Raji (cell line): ENCODE data around the gene MLLT6.

ENCODE experiments used
- POLR2A ChIP-seq: IDR thresholded peaks from 2 replicates; pipeline ENCODE4 v1.6.1; 2011; ENCODE audit warnings: low read depth, low read length, control low read depth; ENCODE audit not compliant: insufficient read depth

Gene MLLT6

DNA sequence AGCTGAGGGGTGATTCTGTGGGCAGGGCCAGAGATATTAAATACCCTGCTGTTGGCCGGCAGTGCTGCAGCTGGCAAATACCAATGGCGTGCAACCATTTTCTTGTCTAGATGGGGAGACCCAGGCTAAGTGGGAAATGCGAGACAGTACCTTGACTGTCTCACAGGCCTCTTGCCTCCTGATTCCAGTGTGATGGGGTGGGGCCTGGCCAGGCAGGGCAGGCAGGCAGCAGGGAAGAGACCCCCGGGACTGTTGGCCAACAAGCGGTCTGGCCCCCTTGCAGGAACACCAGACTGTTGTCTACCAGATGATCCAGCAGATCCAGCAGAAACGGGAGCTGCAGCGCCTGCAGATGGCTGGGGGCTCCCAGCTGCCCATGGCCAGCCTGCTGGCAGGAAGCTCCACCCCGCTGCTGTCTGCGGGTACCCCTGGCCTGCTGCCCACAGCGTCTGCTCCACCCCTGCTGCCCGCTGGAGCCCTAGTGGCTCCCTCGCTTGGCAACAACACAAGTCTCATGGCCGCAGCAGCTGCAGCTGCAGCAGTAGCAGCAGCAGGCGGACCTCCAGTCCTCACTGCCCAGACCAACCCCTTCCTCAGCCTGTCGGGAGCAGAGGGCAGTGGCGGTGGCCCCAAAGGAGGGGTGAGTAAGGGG, 19.4 kb downstream of the MLLT6 start:
- TF ChIP-seq POLR2A, result no peak

DNA sequence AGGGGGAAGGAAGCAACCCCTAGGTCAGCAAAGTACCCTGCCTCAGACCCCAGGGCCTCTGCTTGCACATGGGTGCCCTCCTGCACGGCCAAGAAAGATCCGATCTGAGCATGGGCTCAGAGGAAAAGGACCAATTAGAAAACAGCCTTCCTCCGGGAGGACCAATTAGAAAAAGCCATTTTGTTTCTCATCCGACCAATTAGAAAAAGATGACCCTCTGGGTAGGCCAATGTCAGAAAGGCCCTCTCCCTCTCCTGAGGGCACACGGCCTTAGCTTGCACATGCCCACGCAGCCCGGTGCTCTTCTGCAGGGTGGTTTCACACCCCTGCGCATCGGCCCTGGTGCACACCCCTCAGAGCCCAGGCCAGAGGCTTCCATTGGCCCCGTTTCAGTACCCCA, 20.0 kb downstream of the MLLT6 start:
- no peak for TF ChIP-seq POLR2A

DNA sequence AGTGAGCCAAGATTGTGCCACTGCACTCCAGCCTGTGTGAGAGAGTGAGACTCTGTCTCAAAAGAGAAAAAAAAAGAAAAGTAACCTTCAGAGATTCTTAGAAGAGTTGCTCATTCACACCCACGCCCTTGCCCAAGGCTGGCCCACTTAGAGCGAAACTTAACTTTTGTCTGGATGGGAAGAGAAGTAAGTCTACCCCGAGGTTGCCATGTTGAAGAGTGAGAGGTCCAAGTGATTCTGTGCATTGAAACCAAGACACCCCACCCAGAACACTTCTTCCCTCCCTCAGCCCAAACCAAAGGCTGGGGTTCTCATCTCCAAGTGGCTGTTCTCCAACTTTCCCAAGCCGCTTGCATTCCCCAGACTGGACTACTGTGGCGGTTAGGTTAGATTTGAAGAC, 22.7 kb downstream of the MLLT6 start:
- no peak for TF ChIP-seq POLR2A

DNA sequence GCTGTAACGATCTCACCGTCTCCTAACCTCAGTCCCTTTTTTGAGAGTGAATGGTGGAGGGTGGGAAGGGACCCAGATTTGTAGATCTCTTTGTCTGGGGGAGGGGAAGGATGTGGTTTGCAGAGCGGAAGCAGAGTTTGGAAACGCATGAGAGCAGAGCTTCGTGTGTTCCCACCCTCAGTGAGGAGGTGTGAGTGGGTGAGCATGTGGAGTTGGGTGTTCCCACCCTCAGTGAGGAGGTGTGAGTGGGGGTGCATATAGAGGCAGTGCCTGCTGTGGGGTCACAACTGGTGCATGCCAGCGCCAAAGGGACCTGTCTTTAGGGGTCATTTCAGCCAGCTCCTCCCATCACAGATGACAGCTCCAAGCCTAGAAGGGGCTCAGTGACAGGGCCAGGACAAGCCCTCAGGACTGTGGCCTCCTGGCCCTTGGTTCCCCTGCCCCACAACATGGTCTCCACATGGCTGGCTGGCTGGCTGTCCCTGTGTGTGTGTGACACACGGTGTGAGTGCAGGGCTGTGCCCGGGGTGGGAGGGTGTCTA, 23.3 kb downstream of the MLLT6 start:
- 0 out of 2 replicates have a peak, but pooled peaks have one; percentile 13 for TF ChIP-seq POLR2A

DNA sequence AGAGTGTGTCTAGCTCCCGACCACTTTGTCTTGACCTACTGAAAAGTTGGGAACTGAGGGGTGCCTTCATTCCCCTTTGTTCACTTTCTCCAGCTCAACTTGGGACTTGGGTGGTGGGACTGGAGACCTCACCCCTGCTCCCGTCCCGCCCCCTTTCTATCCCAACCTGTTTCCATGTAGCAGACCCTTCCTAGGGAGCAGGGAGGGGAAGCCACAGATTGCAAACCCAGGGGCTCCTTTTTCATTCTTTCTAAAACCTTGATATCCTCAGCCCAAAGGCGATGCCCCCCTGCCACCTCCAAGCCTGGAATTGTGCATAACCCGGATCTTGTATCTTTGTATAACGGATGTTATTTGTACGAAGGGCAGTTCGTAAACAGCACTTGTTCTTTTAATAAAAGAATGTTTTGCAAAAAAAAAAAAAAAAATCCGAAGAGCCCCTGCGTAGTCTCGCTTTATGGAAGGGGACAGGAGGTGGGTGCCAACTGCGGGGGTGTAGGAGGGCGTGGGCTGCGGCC, 24.4 kb downstream of the MLLT6 start:
- no peak for TF ChIP-seq POLR2A

DNA sequence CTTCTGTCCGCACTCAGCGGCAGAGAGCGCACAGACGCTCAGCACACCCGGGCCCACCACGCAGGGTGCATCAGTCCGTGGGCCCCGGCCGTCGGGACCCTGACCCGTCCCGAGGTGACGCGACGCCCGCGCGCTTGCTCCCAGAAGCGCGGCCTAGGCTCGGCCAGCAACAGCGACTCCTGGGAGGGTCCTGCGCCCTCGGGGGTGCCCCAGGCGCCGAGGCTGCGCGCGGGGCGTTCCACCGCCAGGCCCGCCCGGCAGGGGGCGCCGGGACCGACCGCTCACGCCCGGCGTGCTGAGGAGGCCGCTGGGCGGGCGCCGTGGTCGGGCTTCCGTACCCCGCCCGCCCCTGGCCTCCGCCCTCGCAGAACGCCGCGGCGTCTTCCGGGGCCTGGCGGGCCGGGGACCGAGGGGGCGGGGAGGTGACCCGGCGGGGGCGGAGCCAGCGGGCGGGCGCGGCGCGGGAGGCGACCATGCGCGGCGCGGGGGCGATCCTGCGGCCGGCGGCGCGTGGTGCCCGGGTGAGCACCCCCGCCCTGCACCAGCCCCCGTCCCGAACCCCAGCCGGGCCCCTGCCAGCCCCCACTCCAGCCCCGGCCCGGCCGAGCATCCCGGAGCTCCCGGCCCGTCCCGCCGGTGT, 24.9 kb downstream of the MLLT6 start, which contains the start of gene CISD3:
CISD3 (plus strand) TSS at position 456 of the 640 bp plus-strand sequence; CDS start at position 474, 18 bp downstream.
- TF ChIP-seq POLR2A, result peak; percentile 54

DNA sequence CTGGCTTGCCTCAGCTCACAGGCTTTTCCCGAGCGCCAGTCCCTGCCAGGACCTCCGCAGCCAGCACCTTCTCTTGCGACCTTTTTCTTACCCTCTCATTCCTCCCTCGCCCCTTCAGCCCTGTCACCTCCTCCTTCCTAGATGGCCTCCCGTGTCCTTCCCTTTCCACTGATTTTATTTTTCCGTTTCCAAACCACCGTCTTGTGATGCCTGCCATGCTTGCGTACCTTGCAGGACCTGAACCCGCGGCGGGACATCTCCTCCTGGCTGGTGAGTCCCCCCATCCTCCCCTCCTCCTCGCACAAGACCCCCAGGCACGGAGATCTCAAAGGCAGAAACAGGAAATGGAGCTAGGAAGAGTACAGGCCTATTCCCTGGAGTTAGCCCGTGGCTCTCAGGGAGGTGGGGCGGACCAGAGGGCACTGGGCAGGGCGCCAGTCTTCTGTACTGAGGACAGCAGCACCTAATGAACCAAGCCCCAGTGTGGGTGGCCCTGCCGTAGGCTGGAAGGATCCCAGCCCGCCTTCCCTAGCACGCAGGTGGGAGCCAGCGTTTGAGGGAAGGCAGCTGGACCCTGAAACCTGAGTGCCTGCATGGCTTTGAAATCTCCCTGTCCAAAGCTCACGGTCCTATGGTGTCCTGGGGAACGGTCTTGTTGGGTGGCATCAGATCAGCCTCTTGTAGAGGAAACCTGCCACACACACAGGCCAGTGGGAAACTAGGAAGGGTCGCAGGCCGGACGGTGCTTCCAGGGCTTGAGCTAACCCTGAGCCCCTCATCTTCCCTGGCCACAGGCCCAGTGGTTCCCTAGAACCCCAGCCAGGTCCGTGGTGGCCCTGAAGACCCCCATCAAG, 25.7 kb downstream of the MLLT6 start:
- TF ChIP-seq POLR2A, result no peak

DNA sequence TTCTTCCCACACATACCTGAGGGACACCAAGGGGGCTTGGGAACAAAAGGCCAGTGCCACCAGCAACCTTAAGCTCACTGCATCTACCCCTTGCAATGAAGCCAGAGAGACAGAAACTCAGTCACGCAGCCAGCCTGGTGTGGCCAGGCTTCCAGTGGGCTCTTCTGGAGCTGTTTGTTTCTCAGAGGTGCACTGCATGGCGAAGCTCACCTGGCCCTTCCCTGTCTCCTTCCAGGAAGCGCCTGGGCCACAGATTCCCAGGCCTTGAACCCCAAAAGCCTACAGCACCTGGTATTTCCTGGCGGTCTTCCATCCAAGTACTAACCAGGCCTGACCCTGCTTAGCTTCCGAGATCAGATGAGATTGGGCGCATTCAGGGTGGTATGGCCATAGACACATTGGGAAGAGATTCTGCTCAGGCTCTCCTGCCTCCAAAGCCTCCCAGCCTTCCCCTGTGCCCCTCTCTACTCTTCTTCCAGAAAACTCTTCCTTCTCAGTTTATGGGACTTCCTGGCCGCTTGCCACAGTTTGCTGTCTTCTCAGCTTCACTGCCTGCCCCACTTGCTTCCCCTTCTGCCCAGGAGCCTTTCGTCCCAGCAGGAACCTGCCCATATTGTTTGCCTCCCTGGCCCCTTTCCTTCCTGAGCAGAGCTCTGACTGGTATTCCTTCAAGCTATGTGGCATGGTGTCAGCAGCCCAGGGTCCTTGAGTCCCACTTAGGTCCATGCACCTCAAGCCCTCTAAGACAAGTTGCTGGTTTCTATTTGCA, 26.6 kb downstream of the MLLT6 start:
- no peak for TF ChIP-seq POLR2A

DNA sequence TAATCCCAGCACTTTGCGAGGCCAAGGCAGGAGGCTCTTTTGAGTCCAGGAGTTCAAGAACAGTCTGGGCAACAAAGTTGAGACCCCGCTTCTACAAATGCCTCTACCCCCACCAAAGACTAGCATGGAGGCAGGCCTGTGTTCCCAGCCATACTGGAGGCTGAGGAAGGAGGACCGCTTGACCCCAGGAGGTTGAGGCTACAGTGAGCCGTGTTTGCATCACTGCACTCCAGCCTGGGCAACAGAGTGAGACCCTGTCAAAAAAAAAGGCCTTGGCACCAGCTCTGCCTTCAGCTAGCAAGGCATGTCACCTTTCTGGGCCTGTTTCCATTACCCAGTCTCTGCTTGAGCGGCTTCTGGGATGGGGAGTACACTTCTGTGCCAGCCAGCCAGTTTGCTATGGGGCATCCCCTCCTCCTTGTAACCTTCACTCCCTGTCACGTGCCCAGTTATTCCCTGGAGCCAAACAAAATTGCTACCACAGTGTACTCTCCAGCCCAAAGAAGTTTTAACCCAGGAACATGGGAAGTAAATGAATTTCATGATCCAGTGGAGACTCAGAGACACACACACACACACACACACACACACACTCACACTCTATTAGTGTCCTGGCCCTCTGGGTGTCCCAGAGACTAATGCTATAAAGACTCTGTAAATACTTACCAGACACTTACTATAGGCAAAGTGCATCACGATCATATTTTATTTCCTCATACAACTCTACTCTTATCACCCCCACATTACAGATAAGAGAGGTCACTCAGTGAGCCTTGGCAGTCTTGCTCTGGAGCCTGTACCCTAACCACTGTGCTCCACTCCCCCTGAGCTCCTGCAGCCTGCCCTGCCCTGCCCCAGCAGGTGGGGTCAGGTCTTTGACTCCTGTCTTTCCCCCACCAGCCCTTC, 27.6 kb downstream of the MLLT6 start:
- no peak for TF ChIP-seq POLR2A

DNA sequence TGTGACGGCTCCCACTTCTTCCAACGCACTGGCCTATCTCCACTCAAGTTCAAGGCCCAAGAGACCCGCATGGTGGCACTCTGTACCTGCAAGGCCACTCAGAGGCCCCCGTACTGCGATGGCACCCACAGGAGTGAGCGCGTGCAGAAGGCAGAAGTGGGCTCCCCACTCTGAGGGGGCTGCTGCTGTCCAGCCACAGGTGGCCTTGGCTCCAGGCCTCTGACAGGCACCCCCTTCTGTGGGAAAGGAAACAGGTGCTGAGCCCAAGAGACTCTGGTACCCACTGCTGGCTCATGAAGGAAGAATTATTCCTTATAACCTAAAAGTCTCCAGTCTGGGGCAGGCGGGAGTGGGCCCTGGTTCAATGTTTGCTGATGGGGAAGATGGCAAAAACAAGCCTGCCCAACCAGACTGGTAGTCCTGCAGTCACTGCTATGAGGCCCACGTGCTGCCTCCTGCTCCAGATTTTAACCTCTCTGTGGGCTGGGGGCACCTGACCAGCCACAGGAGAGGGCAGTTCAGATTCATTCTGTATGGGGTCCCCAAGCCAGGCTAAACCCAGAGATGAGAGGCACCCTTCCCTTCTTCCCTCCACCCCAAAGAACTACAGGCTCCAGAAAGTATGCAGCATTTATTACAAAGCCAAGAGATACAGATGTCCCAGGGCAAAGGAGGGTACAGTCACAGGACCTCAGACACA, 28.4 kb downstream of the MLLT6 start:
- TF ChIP-seq POLR2A, result 0 out of 2 replicates have a peak, but pooled peaks have one; percentile 10

DNA sequence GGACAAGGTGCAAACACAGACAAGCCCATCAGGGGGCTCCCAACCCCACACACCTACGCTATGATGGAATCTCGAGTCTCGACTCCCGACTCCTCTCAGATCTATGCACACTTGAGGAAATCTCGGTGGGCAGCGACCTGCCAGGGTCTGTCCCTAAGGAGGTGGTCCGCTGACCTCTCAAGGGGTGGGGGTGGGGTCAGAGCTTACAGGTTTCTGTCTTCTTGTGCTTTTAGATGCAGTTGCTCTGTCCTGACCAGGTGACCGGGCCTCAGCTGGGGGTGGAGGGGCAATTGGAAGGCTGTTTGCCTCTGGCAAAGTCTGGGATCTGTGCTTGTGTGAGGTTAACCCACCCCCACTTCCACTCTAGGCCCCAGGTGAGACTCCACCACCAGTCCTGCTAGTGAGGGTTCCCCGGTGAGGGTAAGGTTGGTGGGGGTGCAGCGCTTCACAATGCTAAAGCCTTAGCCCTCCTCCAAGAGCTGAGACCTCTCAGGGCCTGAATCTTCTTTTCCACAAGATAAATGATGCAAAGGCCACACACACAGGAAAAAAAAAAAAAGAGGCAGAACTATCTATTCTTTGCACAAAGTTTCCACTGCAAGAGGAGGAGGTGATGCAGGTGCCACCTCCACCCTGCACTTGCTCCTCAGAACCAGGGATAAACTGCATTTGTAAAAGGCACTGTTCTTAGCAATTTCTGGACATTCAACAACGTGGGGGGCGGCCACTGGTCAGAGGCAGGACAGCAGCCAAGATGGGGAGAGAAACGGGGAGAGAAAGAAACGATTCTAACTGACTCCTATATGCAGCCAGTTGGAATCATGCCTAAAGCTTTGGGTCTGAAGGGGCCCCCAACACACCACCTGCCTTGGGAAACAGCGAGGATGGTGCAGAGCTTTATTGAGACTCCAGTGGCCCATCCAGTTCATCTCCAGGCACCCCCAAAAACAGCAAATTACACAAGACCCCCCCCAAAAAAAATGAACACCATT, 29.2 kb downstream of the MLLT6 start:
- 0 out of 2 replicates have a peak, but pooled peaks have one; percentile 16 for TF ChIP-seq POLR2A
